ENCODE results near the gene UNC119B. TPM values are rescaled to one million over a fixed set of nuclear protein-coding genes. Genes with fewer than 3 reads are reported as not detected.

The UNC119B gene
- total RNA-seq, 4 donors from 2014 or later: 5.0 to 20.3 (median 13.9) TPM

DNA sequence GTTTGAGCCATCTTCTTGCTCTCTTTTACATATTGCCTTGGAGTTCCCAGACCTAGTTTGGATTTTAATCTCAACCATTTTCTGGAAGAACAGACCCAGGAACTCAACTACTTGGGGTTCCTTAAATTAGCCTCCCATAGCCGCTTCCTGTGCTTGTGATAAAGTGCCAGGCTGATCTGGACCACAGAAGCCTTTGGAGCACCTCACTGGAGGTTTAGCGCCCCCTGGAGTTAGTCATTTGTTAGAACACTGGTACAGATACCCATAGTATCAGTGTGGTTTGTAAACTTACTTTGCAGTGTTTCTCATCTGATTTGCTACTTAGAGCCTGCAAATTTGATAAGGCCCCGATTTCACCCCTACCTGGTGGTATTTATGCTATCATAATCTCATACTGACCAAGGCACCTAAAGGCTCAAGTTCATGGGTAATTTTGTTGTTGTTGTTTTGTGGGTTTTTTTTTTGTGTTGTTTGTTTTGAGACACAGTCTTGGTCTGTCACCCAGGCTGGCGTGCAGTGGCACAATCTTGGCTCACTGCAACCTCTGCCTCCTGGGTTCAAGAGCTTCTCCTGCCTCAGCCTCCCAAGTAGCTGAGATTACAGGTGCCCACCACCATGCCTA is 3.7 kb downstream of the UNC119B start:
- TF ChIP-seq, protein P1, sequence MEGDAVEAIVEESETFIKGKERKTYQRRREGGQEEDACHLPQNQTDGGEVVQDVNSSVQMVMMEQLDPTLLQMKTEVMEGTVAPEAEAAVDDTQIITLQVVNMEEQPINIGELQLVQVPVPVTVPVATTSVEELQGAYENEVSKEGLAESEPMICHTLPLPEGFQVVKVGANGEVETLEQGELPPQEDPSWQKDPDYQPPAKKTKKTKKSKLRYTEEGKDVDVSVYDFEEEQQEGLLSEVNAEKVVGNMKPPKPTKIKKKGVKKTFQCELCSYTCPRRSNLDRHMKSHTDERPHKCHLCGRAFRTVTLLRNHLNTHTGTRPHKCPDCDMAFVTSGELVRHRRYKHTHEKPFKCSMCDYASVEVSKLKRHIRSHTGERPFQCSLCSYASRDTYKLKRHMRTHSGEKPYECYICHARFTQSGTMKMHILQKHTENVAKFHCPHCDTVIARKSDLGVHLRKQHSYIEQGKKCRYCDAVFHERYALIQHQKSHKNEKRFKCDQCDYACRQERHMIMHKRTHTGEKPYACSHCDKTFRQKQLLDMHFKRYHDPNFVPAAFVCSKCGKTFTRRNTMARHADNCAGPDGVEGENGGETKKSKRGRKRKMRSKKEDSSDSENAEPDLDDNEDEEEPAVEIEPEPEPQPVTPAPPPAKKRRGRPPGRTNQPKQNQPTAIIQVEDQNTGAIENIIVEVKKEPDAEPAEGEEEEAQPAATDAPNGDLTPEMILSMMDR (IDR thresholded peaks at IDR 0.05): no peak
- no peak for TF ChIP-seq POLR2A (IDR thresholded peaks at IDR 0.05)
- intact Hi-C loops (cut with DNase I; ENCODE audit: low total_unique reads): loop anchor here (5.0 to 10.0 kb wide), 2 partner anchors 67 to 129 kb away; partner anchors contain the start of gene POP5
- WGBS, 2 donors: 19 to 25% methylated on average over 4 of the region's 4 CpGs
- DNase-seq (ENCODE audit: low spot score in 2 of 2): peak in 1 of 2 donors; percentile 80
- H3K4me3 ChIP-seq (ENCODE audit: low read depth, poor library complexity, severe bottlenecking): no peak overlapping the region

DNA sequence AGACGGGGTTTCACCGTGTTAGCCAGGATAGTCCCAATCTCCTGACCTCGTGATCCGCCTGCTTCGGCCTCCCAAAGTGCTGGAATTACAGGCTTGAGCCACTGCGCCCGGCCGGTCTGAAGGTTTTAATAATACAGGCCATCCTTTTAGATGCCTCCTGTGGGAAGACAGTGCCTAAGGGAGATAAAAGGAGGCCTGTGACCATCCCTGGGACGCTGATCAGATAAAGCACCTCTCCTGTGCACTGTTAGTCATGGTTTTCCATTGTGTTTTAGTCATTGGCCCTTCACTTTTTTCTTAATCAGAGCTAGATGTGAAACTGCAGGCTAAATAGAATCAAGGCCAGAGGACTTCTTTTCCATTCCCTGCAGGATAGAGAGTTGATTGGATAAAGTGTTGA is 7.8 kb downstream of the UNC119B start:
- intact Hi-C loops (cut with DNase I; ENCODE audit: low total_unique reads): loop anchor here (10.0 kb wide), 1 partner anchor 133 kb away; the partner anchor contains the start of gene POP5
- TF ChIP-seq, protein P1 (IDR thresholded peaks at IDR 0.05): no peak
- TF ChIP-seq POLR2A (IDR thresholded peaks at IDR 0.05): no peak
- no peak overlapping the region for H3K4me3 ChIP-seq (ENCODE audit: low read depth, poor library complexity, severe bottlenecking)
- WGBS, 2 donors: 95 to 96% methylated on average over 9 of the region's 9 CpGs
- no peak for DNase-seq (ENCODE audit: low spot score in 2 of 2)

DNA sequence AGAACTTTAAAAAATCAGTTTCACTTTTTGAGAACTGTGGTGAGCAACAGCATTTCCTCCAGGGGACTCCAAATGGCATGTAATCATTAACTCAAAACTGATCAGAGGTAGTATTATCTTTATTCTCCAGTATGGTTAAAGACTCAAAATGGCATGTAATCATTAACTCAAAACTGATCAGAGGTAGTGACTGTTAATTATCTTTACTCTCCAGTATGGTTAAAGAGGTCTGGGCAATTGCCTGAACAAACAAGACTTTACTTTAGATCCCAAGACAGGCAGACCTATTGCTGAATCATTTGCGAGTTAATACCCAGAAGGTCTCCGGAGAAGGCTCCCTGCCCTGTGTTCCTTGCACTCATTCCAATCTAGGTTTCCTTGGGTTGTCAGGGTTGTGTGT is 8.8 kb downstream of the UNC119B start:
- WGBS, 2 donors: 90 to 92% methylated on average over 2 of the region's 2 CpGs
- no peak for TF ChIP-seq POLR2A (IDR thresholded peaks at IDR 0.05)
- TF ChIP-seq, protein P1 (IDR thresholded peaks at IDR 0.05): no peak

DNA sequence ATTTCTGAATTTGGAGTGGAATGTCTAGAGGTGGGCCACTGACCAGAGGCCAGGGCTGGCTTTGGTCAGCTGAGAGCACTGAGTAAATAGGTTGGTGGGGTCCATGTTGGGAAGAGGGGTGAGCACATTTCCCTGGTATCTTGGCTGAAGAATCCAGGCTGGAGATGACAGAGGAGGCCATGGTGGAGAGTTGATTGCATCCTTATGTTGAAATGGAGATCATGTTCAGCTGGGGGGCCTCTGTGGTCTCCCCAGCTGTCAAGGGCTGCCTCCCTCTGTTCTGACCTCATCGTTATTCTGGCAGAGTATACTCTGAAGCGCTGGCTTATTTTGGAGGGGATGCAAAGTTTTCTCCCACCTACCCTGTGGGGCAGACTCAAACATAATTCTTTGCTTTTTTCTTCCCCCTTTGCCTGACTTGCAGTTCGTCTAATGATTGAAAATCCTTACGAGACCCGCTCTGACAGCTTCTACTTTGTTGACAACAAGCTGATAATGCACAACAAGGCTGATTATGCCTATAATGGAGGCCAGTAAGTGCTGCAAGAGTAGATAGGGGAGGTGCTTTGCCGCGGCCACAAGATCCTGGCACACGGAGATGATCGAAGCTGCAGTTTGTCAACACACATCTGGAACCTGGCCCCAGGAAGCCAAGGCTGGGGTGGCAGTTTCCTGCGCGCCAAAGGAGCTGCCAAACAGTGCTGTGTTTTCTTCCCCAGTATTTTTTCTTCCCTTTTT is 9.4 kb downstream of the UNC119B start:
- H3K4me3 ChIP-seq (ENCODE audit: low read depth, poor library complexity, severe bottlenecking): no peak overlapping the region
- 81 to 82% methylated on average over 11 of the region's 11 CpGs for WGBS, 2 donors
- DNase-seq (ENCODE audit: low spot score in 2 of 2): no peak
- intact Hi-C loops (cut with DNase I; ENCODE audit: low total_unique reads): loop anchor here (10.0 kb wide), 1 partner anchor 135 kb away; the partner anchor contains the start of gene POP5
- TF ChIP-seq POLR2A (IDR thresholded peaks at IDR 0.05): no peak
- TF ChIP-seq, protein P1 (IDR thresholded peaks at IDR 0.05): no peak

More for the DNA sequence above, 8.8 kb downstream of the UNC119B start:
- H3K4me3 ChIP-seq (ENCODE audit: low read depth, poor library complexity, severe bottlenecking): no peak overlapping the region
- DNase-seq (ENCODE audit: low spot score in 2 of 2): no peak
- intact Hi-C loops (cut with DNase I; ENCODE audit: low total_unique reads): loop anchor here (10.0 kb wide), 1 partner anchor 134 kb away; the partner anchor contains the start of gene POP5

DNA sequence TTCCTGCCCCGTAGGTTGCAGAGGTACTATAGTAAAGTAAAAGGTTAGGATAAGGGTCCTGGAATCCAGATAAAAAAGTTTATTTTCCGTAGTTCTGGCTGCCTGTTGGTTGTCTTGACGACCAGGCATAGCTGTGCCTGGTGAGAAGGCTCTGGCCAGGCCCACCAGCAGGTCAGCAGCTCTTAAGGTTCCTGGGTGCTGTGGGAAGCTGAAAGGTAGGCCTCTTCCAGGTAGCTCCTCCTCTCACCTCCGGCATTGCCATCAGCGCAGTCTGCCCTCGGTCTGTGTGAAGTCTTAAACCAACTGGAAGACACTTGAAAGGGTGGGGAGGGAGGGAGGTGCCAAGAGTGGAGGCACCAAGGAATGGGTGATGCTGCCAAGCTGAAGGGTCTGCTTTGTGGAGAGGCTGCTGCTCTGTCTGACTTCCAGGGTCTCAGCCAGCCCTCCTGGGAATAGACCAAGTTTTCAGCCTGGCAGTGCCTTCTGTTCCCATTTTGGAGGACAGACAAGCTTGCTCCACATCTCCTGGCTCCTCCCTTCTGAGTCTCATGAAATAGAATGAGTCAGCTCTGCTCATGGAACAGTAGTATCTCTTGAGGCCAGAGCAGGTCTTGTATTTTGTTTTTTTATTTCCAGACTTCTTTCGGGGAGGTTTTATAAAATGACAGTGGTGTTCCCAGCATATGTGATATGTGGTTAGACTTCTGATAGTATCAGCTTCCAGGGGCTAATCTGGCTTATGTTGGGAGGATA is 10.2 kb downstream of the UNC119B start:
- TF ChIP-seq, protein P1 (IDR thresholded peaks at IDR 0.05): no peak
- TF ChIP-seq POLR2A (IDR thresholded peaks at IDR 0.05): no peak
- no peak for DNase-seq (ENCODE audit: low spot score in 2 of 2)
- H3K4me3 ChIP-seq (ENCODE audit: low read depth, poor library complexity, severe bottlenecking): no peak overlapping the region
- intact Hi-C loops (cut with DNase I; ENCODE audit: low total_unique reads): no loop called here
- 65 to 78% methylated on average over 7 of the region's 7 CpGs for WGBS, 2 donors
